ENCODE results near the gene CSHL1.

CSHL1 gene

DNA sequence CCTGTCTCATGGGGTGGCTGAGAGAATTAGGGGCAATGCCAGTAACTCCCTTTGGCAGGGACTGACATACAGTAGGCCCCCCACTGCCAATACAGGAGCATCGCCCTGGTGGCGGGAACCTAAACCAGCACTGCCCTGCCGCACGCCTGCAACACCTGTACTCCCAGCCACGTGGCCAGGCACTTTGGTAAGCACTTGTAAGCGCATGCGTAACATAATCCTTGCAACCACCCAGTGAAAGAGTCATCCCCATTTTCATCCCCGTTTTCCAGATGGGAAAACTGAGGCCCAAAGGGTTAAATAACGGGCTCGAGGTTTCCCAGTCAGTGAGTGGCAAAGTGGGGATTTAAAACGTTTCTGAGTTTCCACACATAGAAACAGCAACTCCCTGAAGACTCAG lies 44.2 kb upstream of the CSHL1 start:
- Histone ChIP-seq H3K36me3 (ENCODE audit: control insufficient read depth, insufficient read depth, low read length) (no peaks in the 10 kb centered on the region), H3K4me3 (replicated peaks; ENCODE audit: low read depth, low read length) (no peak overlapping the region), H3K27me3 (replicated peaks; ENCODE audit: control insufficient read depth, insufficient read depth, low read length) (no peaks in the 10 kb centered on the region)
- no peak for TF ChIP-seq CTCF (IDR thresholded peaks at IDR 0.05; ENCODE audit: insufficient read depth, low read length, poor library complexity, severe bottlenecking)
- DNase-seq (ENCODE audit: extremely low read depth, insufficient read length): no peak

DNA sequence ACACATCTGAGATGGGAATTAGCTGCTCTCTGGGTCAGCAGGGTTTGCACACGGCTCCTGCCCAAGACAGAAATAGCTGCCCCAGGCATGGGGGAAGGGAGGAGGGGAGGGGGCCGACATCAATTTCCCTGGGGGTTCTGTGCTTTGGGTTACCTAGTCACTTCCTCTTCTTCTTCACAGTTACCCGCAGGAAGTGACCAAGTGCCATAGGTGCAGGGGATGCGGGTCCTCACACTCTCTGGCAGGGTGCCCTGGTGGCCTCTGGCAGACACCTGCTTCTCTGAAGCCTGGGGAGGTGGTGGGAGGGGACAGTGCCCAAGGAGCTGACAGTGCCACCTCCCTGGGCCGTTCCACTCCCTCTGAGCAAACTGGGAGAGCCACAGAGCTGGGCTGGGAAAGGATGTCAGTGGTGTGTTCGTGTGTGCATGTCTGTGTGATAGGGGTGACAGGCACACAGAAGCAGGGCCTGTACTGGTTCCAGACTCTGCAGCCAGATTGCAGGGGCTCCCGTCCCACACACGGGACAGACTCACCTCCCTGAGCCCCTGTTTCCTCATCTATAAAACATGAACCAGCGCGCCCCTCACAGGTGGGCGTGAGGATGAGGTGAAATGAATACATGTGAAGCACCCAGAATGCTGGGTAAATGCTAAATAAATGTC lies 43.5 kb upstream of the CSHL1 start:
- DNase-seq (ENCODE audit: extremely low read depth, insufficient read length): peak; percentile 72
- H3K4me3 ChIP-seq (replicated peaks; ENCODE audit: low read depth, low read length): no peak overlapping the region
- H3K36me3 ChIP-seq (ENCODE audit: control insufficient read depth, insufficient read depth, low read length): no peaks in the 10 kb centered on the region

DNA sequence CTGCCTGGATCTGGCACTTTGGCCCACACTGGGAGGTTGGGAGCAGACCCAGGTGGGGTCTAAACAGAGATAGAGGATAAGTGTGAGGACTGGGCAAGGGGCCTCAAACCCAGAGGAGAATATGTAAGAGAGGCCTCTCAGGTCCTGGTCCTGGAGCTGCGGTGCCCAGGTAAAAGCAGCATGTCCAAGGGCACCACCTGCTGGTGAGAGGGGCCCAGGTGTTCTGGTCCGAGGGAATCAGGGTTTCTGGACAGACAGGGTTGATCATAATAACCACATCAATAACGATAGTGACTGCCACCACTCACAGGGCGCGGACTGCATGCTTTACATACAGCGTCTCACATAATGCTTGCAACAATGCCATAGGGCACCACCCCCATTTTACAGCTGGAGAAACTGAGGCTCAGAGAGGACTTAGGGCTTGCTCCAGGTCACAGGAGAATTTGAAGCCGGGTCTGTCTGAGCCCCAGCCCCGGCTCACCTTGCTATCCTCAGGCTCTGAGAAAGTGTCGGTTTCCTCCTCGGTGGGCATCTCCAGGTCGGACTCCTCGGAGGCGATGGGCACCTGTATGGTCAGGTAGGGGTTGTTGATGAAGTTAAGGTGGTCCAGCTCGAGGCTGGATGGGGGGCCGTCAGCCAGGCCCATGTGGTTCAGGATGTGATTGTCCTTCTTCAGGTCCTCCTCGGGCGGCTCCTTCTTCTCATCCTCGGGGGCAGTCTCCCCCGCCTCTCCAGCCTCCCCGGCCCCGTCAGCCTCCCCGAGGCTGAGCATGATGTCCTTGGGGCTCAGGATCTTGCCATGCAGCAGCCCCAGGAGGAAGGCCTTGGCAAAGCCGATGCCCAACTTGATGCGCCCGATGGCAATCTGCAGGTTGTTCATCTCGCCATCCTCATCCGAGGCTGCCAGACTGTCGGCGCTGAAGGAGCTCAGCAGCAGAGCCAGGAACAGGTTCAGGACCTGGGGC lies 40.2 kb upstream of the CSHL1 start:
- Histone ChIP-seq H3K27me3 (replicated peaks; ENCODE audit: control insufficient read depth, insufficient read depth, low read length) (no peaks in the 10 kb centered on the region), H3K4me3 (replicated peaks; ENCODE audit: low read depth, low read length) (no peak overlapping the region), H3K36me3 (ENCODE audit: control insufficient read depth, insufficient read depth, low read length) (no peaks in the 10 kb centered on the region)
- peak; percentile 77 for TF ChIP-seq CTCF (IDR thresholded peaks at IDR 0.05; ENCODE audit: insufficient read depth, low read length, poor library complexity, severe bottlenecking)
- DNase-seq (ENCODE audit: extremely low read depth, insufficient read length): no peak

More for the DNA sequence above, 43.5 kb upstream of the CSHL1 start:
- H3K27me3 ChIP-seq (replicated peaks; ENCODE audit: control insufficient read depth, insufficient read depth, low read length): no peaks in the 10 kb centered on the region
- no peak for TF ChIP-seq CTCF (IDR thresholded peaks at IDR 0.05; ENCODE audit: insufficient read depth, low read length, poor library complexity, severe bottlenecking)

DNA sequence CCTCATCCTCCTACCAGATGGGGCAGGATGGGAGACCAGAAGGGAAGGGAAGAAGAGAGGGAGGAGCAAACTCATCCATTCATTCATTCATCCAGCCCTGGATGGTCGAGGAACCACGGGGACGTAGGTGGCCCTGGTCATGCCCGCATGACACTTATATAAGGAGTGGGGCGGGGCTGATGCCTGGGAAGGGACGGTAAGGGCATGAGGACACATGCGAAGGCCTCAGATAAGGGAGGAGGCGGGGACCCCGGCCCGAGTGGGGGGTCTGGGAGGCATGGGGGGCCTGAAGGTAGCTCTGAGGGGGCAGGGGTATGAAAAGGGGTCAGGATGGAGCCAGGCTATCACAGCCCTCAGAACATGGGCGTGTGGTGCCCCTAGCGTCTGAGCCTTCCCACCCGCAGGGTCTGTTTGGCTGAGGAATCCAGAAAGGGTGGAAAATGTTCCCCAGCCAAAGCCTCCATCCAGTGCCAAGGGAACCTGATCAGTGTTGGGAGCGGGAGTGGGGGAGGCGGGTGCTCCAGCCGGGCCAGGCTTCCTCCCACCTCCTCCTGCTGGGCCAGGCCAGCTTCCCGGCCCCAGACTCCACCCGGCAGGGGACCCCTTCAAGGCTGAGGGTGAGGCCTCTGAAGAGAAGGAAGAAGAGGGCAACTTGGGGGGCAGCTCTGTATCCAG lies 38.7 kb upstream of the CSHL1 start:
- H3K36me3 ChIP-seq (ENCODE audit: control insufficient read depth, insufficient read depth, low read length): no peaks in the 10 kb centered on the region
- no peaks in the 10 kb centered on the region for H3K27me3 ChIP-seq (replicated peaks; ENCODE audit: control insufficient read depth, insufficient read depth, low read length)
- no peak overlapping the region for H3K4me3 ChIP-seq (replicated peaks; ENCODE audit: low read depth, low read length)
- TF ChIP-seq CTCF (IDR thresholded peaks at IDR 0.05; ENCODE audit: insufficient read depth, low read length, poor library complexity, severe bottlenecking): no peak
- DNase-seq (ENCODE audit: extremely low read depth, insufficient read length): no peak

DNA sequence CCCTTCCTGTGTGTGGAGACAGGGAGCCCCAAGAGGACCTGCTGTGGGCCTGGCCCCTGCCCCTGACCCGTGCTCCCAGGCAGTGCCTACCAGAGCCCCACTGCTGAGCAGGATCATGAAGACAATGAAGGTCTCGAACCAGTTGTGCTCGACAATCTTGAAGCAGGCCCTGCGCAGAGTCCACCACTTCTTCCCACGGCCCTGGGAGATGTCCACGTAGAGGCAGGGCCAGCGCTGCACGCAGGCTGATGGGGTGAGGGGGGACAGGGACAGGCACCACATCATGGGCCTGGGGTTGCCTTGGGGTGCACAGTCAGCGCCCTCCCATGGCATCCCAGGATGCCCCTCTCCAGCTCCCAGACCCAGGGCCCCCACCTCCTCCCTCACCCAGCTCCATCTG lies 37.5 kb upstream of the CSHL1 start:
- DNase-seq (ENCODE audit: extremely low read depth, insufficient read length): no peak
- no peak overlapping the region for H3K4me3 ChIP-seq (replicated peaks; ENCODE audit: low read depth, low read length)
- TF ChIP-seq CTCF (IDR thresholded peaks at IDR 0.05; ENCODE audit: insufficient read depth, low read length, poor library complexity, severe bottlenecking): no peak
- no peaks in the 10 kb centered on the region for H3K27me3 ChIP-seq (replicated peaks; ENCODE audit: control insufficient read depth, insufficient read depth, low read length)
- no peaks in the 10 kb centered on the region for H3K36me3 ChIP-seq (ENCODE audit: control insufficient read depth, insufficient read depth, low read length)

All from GM06990 (cell line).